ENCODE results near the gene ANKRD44.

Gene ANKRD44

GRCh38 chr2:197191177-197191939, 119.2 kb downstream of the ANKRD44 start:
- H3K79me2 ChIP-seq (ENCODE audit: insufficient read depth, low read length), result peaks cover 14% of the 10 kb centered on the region

GRCh38 chr2:197190100-197190432, 120.5 kb downstream of the ANKRD44 start:
- no peak overlapping the region for H3K4me2 ChIP-seq (ENCODE audit: insufficient read depth, low read length)
- peaks cover 6% of the 10 kb centered on the region; the same call in 1 of the 2 replicates for H3K4me1 ChIP-seq (ENCODE audit: insufficient read depth, low read length)
- H3K36me3 ChIP-seq (ENCODE audit: insufficient read depth, low read length), result peaks cover 3% of the 10 kb centered on the region
- H3K9me3 ChIP-seq (ENCODE audit: insufficient read depth, low read length, severe bottlenecking), result no peaks in the 10 kb centered on the region
- H2AFZ ChIP-seq (ENCODE audit: low read depth, low read length), result no peak overlapping the region
- TF ChIP-seq EZH2 (IDR thresholded peaks at IDR 0.05; ENCODE audit: borderline replicate concordance, low read depth, low read length, severe bottlenecking), result no peak
- no peak for TF ChIP-seq CTCF (IDR thresholded peaks at IDR 0.05; ENCODE audit: borderline replicate concordance, extremely low read depth, low read length, poor library complexity, severe bottlenecking)
- DNase-seq (no peak), ATAC-seq (ENCODE audit: insufficient read depth, low read depth) (no peak)
- H3K4me3 ChIP-seq (ENCODE audit: low read depth in 1 of 2, low read length in 2 of 2), result no peak overlapping the region
- no peaks in the 10 kb centered on the region for H4K20me1 ChIP-seq (ENCODE audit: insufficient read depth, low read length)
- H3K27ac ChIP-seq (ENCODE audit: low read length), result no peak overlapping the region
- H3K79me2 ChIP-seq (ENCODE audit: insufficient read depth, low read length), result peaks cover 13% of the 10 kb centered on the region
- H3K9ac ChIP-seq (ENCODE audit: low read depth, low read length), result no peak overlapping the region
- H3K27me3 ChIP-seq (ENCODE audit: insufficient read depth, low read length, poor library complexity), result no peaks in the 10 kb centered on the region

More at GRCh38 chr2:197191177-197191939, 119.2 kb downstream of the ANKRD44 start:
- H2AFZ ChIP-seq (ENCODE audit: low read depth, low read length), result no peak overlapping the region
- no peak overlapping the region for H3K4me3 ChIP-seq (ENCODE audit: low read depth in 1 of 2, low read length in 2 of 2)
- H3K4me1 ChIP-seq (ENCODE audit: insufficient read depth, low read length), result peaks cover 14% of the 10 kb centered on the region
- H3K9ac ChIP-seq (ENCODE audit: low read depth, low read length), result no peak overlapping the region
- no peaks in the 10 kb centered on the region for H3K27me3 ChIP-seq (ENCODE audit: insufficient read depth, low read length, poor library complexity)
- no peak overlapping the region for H3K4me2 ChIP-seq (ENCODE audit: insufficient read depth, low read length)
- H3K9me3 ChIP-seq (ENCODE audit: insufficient read depth, low read length, severe bottlenecking), result no peaks in the 10 kb centered on the region
- no peaks in the 10 kb centered on the region for H3K36me3 ChIP-seq (ENCODE audit: insufficient read depth, low read length)
- DNase-seq, result no peak
- no peaks in the 10 kb centered on the region for H4K20me1 ChIP-seq (ENCODE audit: insufficient read depth, low read length)
- TF ChIP-seq CTCF (IDR thresholded peaks at IDR 0.05; ENCODE audit: borderline replicate concordance, extremely low read depth, low read length, poor library complexity, severe bottlenecking) (peak; percentile 80), EZH2 (IDR thresholded peaks at IDR 0.05; ENCODE audit: borderline replicate concordance, low read depth, low read length, severe bottlenecking) (no peak)
- peak; percentile 73 for ATAC-seq (ENCODE audit: insufficient read depth, low read depth)
- peak overlapping the region; percentile 19; the same call in 1 of the 2 replicates for H3K27ac ChIP-seq (ENCODE audit: low read length)

- no peak overlapping the region for H3K4me3 ChIP-seq (ENCODE audit: low read depth in 1 of 2, low read length in 2 of 2)
- H3K79me2 ChIP-seq (ENCODE audit: insufficient read depth, low read length), result peaks cover 9% of the 10 kb centered on the region
- DNase-seq (no peak), ATAC-seq (ENCODE audit: insufficient read depth, low read depth) (no peak)
- no peak overlapping the region for H2AFZ ChIP-seq (ENCODE audit: low read depth, low read length)
- no peaks in the 10 kb centered on the region for H4K20me1 ChIP-seq (ENCODE audit: insufficient read depth, low read length)
- H3K36me3 ChIP-seq (ENCODE audit: insufficient read depth, low read length), result peaks cover 5% of the 10 kb centered on the region
- no peak for TF ChIP-seq EZH2 (IDR thresholded peaks at IDR 0.05; ENCODE audit: borderline replicate concordance, low read depth, low read length, severe bottlenecking)
- TF ChIP-seq CTCF (IDR thresholded peaks at IDR 0.05; ENCODE audit: borderline replicate concordance, extremely low read depth, low read length, poor library complexity, severe bottlenecking), result no peak
- no peak overlapping the region for H3K9ac ChIP-seq (ENCODE audit: low read depth, low read length)
- peaks cover 6% of the 10 kb centered on the region; the same call in 1 of the 2 replicates for H3K4me1 ChIP-seq (ENCODE audit: insufficient read depth, low read length)
- no peak overlapping the region for H3K4me2 ChIP-seq (ENCODE audit: insufficient read depth, low read length)
- H3K27ac ChIP-seq (ENCODE audit: low read length), result no peak overlapping the region
- H3K9me3 ChIP-seq (ENCODE audit: insufficient read depth, low read length, severe bottlenecking), result no peaks in the 10 kb centered on the region
- no peaks in the 10 kb centered on the region for H3K27me3 ChIP-seq (ENCODE audit: insufficient read depth, low read length, poor library complexity)
Measured at GRCh38 chr2:197189426-197190099, 121.0 kb downstream of the ANKRD44 start.
